Activated CD8-positive, alpha-beta T cell treated with anti-CD3 and anti-CD28 coated beads for 36 hours (primary cell): Measurements from ENCODE around the gene SLC25A27. TPM values are rescaled to one million over a fixed set of nuclear protein-coding genes. Genes with fewer than 3 reads are reported as not detected.

Experiments used
- ATAC-seq: fragments of 200-7000 bp; cut with Tn5 transposase; one replicate; pipeline ENCODE4 v1.10.0; 2021; ENCODE audit warnings: mild to moderate bottlenecking, moderate library complexity
- CTCF ChIA-PET: fragments of 350-600 bp; sonication (Branson Sonifier 250); formaldehyde crosslinking; loops from one replicate; lab custom pipeline; 2021; ENCODE audit warnings: antibody characterized with exemption; lab: Charles Lee
- POLR2A ChIA-PET: fragments of 350-600 bp; sonication (Branson Sonifier 250); formaldehyde crosslinking; loops from one replicate; lab custom pipeline; 2021; ENCODE audit warnings: antibody characterized with exemption; lab: Charles Lee
- DNase-seq: peaks from one replicate; pipeline ENCODE4 v3.0.0-alpha.2; 2020
- H3K27ac Mint-ChIP-seq: one replicate; pipeline ENCODE4 v1.8.0; 2021; ENCODE audit warnings: mild to moderate bottlenecking, mixed read lengths
- H3K27me3 Mint-ChIP-seq: one replicate; pipeline ENCODE4 v1.8.0; 2021; ENCODE audit warnings: mixed read lengths
- H3K36me3 Mint-ChIP-seq: one replicate; pipeline ENCODE4 v1.8.0; 2021; ENCODE audit warnings: low read depth, mixed read lengths
- H3K4me1 Mint-ChIP-seq: one replicate; pipeline ENCODE4 v1.8.0; 2021; ENCODE audit warnings: low read depth, mixed read lengths
- H3K4me3 Mint-ChIP-seq: one replicate; pipeline ENCODE4 v1.8.0; 2021; ENCODE audit warnings: mild to moderate bottlenecking, moderate library complexity, mixed read lengths
- H3K9me3 Mint-ChIP-seq: one replicate; pipeline ENCODE4 v1.8.0; 2021; ENCODE audit warnings: mixed read lengths
- CTCF ChIP-seq: fragments of 200-600 bp; IDR thresholded peaks from one replicate; pipeline ENCODE4 v1.8.0; 2022; ENCODE audit warnings: antibody characterized with exemption, mild to moderate bottlenecking
- intact Hi-C: fragments of 100-400 bp; cut with micrococcal nuclease; formaldehyde crosslinking; loops from one replicate; pipeline ENCODE4 v1.10.0; 2022
- total RNA-seq, 2 experiments: library from RNA; stranded (reverse); gene quantifications; one replicate each; pipeline ENCODE4 v1.2.3, GENCODE V29; 2021

The SLC25A27 gene
- total RNA-seq, 2 experiments from 2014 or later, result 0.70 to 0.85 TPM

- H3K36me3 Mint-ChIP-seq, result no peaks in the 10 kb centered on the region
- DNase-seq, result no peak
- H3K4me3 Mint-ChIP-seq, result no peak overlapping the region
- H3K27ac Mint-ChIP-seq, result no peak overlapping the region
- TF ChIP-seq CTCF, result no peak
- peaks cover 24% of the 10 kb centered on the region for H3K27me3 Mint-ChIP-seq
- ChIA-PET POLR2A (no interaction called here), CTCF (no interaction called here)
- intact Hi-C loops, result no loop called here
- no peak for ATAC-seq
- no peaks in the 10 kb centered on the region for H3K9me3 Mint-ChIP-seq
- no peaks in the 10 kb centered on the region for H3K4me1 Mint-ChIP-seq
Observed at GRCh38 chr6:46612645-46613044, 40.1 kb upstream of the SLC25A27 start.

GRCh38 chr6:46618726-46619125, 34.0 kb upstream of the SLC25A27 start:
- ATAC-seq, result no peak
- H3K4me3 Mint-ChIP-seq, result no peak overlapping the region
- no peaks in the 10 kb centered on the region for H3K9me3 Mint-ChIP-seq
- ChIA-PET CTCF (interaction anchor here (1.2 to 1.7 kb wide), 2 partner anchors 9 to 528 kb away, joined by 3 to 6 read pairs; no protein-coding TSS in a partner anchor), POLR2A (interaction anchor here (2.3 kb wide), 1 partner anchor 9 kb away, joined by 8 read pairs; no protein-coding TSS in a partner anchor)
- no peak for DNase-seq
- no peaks in the 10 kb centered on the region for H3K4me1 Mint-ChIP-seq
- H3K36me3 Mint-ChIP-seq, result no peaks in the 10 kb centered on the region
- no peak overlapping the region for H3K27ac Mint-ChIP-seq
- H3K27me3 Mint-ChIP-seq, result peaks cover 33% of the 10 kb centered on the region
- TF ChIP-seq CTCF, result no peak
- intact Hi-C loops, result no loop called here

- CTCF ChIA-PET, result no interaction called here
- TF ChIP-seq CTCF, result peak; percentile 48
- no peaks in the 10 kb centered on the region for H3K9me3 Mint-ChIP-seq
- H3K27ac Mint-ChIP-seq, result no peak overlapping the region
- POLR2A ChIA-PET, result no interaction called here
- peaks cover 15% of the 10 kb centered on the region for H3K27me3 Mint-ChIP-seq
- no peak for ATAC-seq
- no peaks in the 10 kb centered on the region for H3K4me1 Mint-ChIP-seq
- intact Hi-C loops, result loop anchor here (5.0 to 10.0 kb wide), 2 partner anchors 204 to 402 kb away; no protein-coding TSS in a partner anchor
- H3K4me3 Mint-ChIP-seq, result no peak overlapping the region
- no peak for DNase-seq
- H3K36me3 Mint-ChIP-seq, result no peaks in the 10 kb centered on the region
Observed at GRCh38 chr6:46626228-46626909, 26.4 kb upstream of the SLC25A27 start.

- POLR2A ChIA-PET, result interaction anchor here (2.2 kb wide), 1 partner anchor 9 kb away, joined by 8 read pairs; no protein-coding TSS in a partner anchor
- intact Hi-C loops, result loop anchor here (5.0 to 10.0 kb wide), 2 partner anchors 205 to 402 kb away; no protein-coding TSS in a partner anchor
- no peak for TF ChIP-seq CTCF
Observed at GRCh38 chr6:46626976-46627375, 25.8 kb upstream of the SLC25A27 start.

GRCh38 chr6:46628498-46628897, 24.3 kb upstream of the SLC25A27 start:
- no peak for TF ChIP-seq CTCF
- intact Hi-C loops, result loop anchor here (5.0 to 10.0 kb wide), 2 partner anchors 206 to 404 kb away; no protein-coding TSS in a partner anchor
- Mint-ChIP-seq H3K27ac (no peak overlapping the region), H3K36me3 (no peaks in the 10 kb centered on the region), H3K27me3 (peaks cover 13% of the 10 kb centered on the region), H3K4me1 (no peaks in the 10 kb centered on the region), H3K9me3 (no peaks in the 10 kb centered on the region), H3K4me3 (no peak overlapping the region)
- ChIA-PET POLR2A (interaction anchor here (2.2 kb wide), 1 partner anchor 10 kb away, joined by 8 read pairs; no protein-coding TSS in a partner anchor), CTCF (no interaction called here)
- DNase-seq (no peak), ATAC-seq (no peak)

More at GRCh38 chr6:46626976-46627375, 25.8 kb upstream of the SLC25A27 start:
- Mint-ChIP-seq H3K4me1 (no peaks in the 10 kb centered on the region), H3K27ac (no peak overlapping the region), H3K27me3 (peaks cover 17% of the 10 kb centered on the region), H3K36me3 (no peaks in the 10 kb centered on the region), H3K9me3 (no peaks in the 10 kb centered on the region), H3K4me3 (no peak overlapping the region)
- ATAC-seq (no peak), DNase-seq (no peak)
- CTCF ChIA-PET, result no interaction called here
